ENCODE results near the gene KCMF1.

Gene KCMF1

GRCh38 chr2:84964406-84965191 lies 6.4 kb upstream of the KCMF1 start:
- ChIA-PET CTCF (no interaction called here), POLR2A (ENCODE audit: low non-redundant PET) (no interaction called here)
- TF ChIP-seq CTCF (conservative IDR thresholded peaks at IDR 0.05; ENCODE audit: low read depth): no peak
- no peak for DNase-seq (ENCODE audit: low spot score)
- peak overlapping the region; percentile 44 for H3K27ac ChIP-seq

- ChIA-PET POLR2A (ENCODE audit: low non-redundant PET) (no interaction called here), CTCF (no interaction called here)
- H3K27ac ChIP-seq: peak overlapping the region; percentile 40; the same call in 1 of the 2 replicates
- DNase-seq (ENCODE audit: low spot score): no peak
- no peak for TF ChIP-seq CTCF (conservative IDR thresholded peaks at IDR 0.05; ENCODE audit: low read depth)
These were observed 5.8 kb upstream of the KCMF1 start for GRCh38 chr2:84965192-84965516.

GRCh38 chr2:84965827-84966226 lies 5.1 kb upstream of the KCMF1 start:
- CTCF ChIA-PET: no interaction called here
- POLR2A ChIA-PET (ENCODE audit: low non-redundant PET): no interaction called here
- H3K27ac ChIP-seq: peak overlapping the region; percentile 40
- no peak for DNase-seq (ENCODE audit: low spot score)
- TF ChIP-seq CTCF (conservative IDR thresholded peaks at IDR 0.05; ENCODE audit: low read depth): no peak

- peak overlapping the region; percentile 48 for H3K27ac ChIP-seq
- ChIA-PET CTCF (no interaction called here), POLR2A (ENCODE audit: low non-redundant PET) (interaction anchor here (1.3 kb wide), 1 partner anchor 69 kb away, joined by 3 read pairs; no protein-coding TSS in a partner anchor)
- no peak for DNase-seq (ENCODE audit: low spot score)
- TF ChIP-seq CTCF (conservative IDR thresholded peaks at IDR 0.05; ENCODE audit: low read depth): no peak
These were observed 4.2 kb upstream of the KCMF1 start for GRCh38 chr2:84966731-84967130.

GRCh38 chr2:84969511-84970209 lies 1.3 kb upstream of the KCMF1 start:
- no peak for DNase-seq (ENCODE audit: low spot score)
- no peak for TF ChIP-seq CTCF (conservative IDR thresholded peaks at IDR 0.05; ENCODE audit: low read depth)
- peak overlapping the region; percentile 98 for H3K27ac ChIP-seq
- POLR2A ChIA-PET (ENCODE audit: low non-redundant PET): interaction anchor here (1.5 kb wide), 1 partner anchor 10 kb away, joined by 5 read pairs; no protein-coding TSS in a partner anchor
- CTCF ChIA-PET: interaction anchor here (0.7 to 1.8 kb wide), 3 partner anchors 23 to 197 kb away, joined by 3 to 5 read pairs (median 3); no protein-coding TSS in a partner anchor

GRCh38 chr2:84970210-84970867 lies 622 bp upstream of the KCMF1 start:
- POLR2A ChIA-PET (ENCODE audit: low non-redundant PET): interaction anchor here (1.5 kb wide), 1 partner anchor 11 kb away, joined by 5 read pairs; no protein-coding TSS in a partner anchor
- CTCF ChIA-PET: no interaction called here
- no peak for TF ChIP-seq CTCF (conservative IDR thresholded peaks at IDR 0.05; ENCODE audit: low read depth)
- DNase-seq (ENCODE audit: low spot score): peak; percentile 58
- H3K27ac ChIP-seq: peak overlapping the region; percentile 98

Data from RWPE1 (cell line).